Thyroid gland (tissue), 4 donors: ENCODE measurements around the gene E4F1.

Experiments used
- POLR2A ChIP-seq, 2 donors: fragments of 450-650 bp; IDR thresholded peaks; one replicate each; pipeline ENCODE4 v1.6.1; 2017; ENCODE audit warnings: antibody characterized with exemption in 2 of 2, mild to moderate bottlenecking in 2 of 2, moderate library complexity in 1 of 2
- TF ChIP-seq, protein P1 (sequence below), 6 experiments: fragments of 200-600 bp in 3 of 6; fragments of 450-650 bp in 3 of 6; sonication (generic) in 3 of 6; IDR thresholded peaks; one replicate each; pipeline ENCODE4 v1.5.1; 2016 to 2019; ENCODE audit warnings: antibody characterized with exemption in 6 of 6, mild to moderate bottlenecking in 2 of 6, inconsistent platforms in 1 of 6, moderate library complexity in 1 of 6

- TF ChIP-seq, protein P1, sequence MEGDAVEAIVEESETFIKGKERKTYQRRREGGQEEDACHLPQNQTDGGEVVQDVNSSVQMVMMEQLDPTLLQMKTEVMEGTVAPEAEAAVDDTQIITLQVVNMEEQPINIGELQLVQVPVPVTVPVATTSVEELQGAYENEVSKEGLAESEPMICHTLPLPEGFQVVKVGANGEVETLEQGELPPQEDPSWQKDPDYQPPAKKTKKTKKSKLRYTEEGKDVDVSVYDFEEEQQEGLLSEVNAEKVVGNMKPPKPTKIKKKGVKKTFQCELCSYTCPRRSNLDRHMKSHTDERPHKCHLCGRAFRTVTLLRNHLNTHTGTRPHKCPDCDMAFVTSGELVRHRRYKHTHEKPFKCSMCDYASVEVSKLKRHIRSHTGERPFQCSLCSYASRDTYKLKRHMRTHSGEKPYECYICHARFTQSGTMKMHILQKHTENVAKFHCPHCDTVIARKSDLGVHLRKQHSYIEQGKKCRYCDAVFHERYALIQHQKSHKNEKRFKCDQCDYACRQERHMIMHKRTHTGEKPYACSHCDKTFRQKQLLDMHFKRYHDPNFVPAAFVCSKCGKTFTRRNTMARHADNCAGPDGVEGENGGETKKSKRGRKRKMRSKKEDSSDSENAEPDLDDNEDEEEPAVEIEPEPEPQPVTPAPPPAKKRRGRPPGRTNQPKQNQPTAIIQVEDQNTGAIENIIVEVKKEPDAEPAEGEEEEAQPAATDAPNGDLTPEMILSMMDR (IDR thresholded peaks at IDR 0.05): no peak
- no peak for TF ChIP-seq POLR2A (IDR thresholded peaks at IDR 0.05)
Observed at GRCh38 chr16:2226245-2226793, 2.9 kb downstream of the E4F1 start.
